Hepatic stellate cell (primary cell): ENCODE measurements around the gene DYNC2LI1.
"Not testable (repeated sequence)": the region's sequence is repeated elsewhere in the genome, so short reads cannot be mapped to it uniquely, and the experiment has no call there.

Experiments used
- DNase-seq: peaks from one replicate; pipeline ENCODE4 v3.0.0; 2011; ENCODE audit warnings: low spot score

DYNC2LI1 gene

GRCh38 chr2:43773876-43774613 is at the start of gene DYNC2LI1:
TSS of gene DYNC2LI1 (plus strand) at chr2:43774039. CDS start at chr2:43774139, 100 bp downstream.
- DNase-seq: peak; percentile 85

GRCh38 chr2:43724728-43725526 is 48.9 kb upstream of the DYNC2LI1 start:
- no peak for DNase-seq

- no peak for DNase-seq
Observed at GRCh38 chr2:43725711-43726246, 48.1 kb upstream of the DYNC2LI1 start.

GRCh38 chr2:43726961-43727633 is 46.7 kb upstream of the DYNC2LI1 start:
- DNase-seq: not testable (repeated sequence)

- no peak for DNase-seq
Observed at GRCh38 chr2:43727634-43728014, 46.2 kb upstream of the DYNC2LI1 start.

- no peak for DNase-seq
Observed at GRCh38 chr2:43729491-43730174, 44.2 kb upstream of the DYNC2LI1 start.

- DNase-seq: no peak
Observed at GRCh38 chr2:43731211-43731610, 42.6 kb upstream of the DYNC2LI1 start.

GRCh38 chr2:43736637-43737036 is 37.2 kb upstream of the DYNC2LI1 start:
- no peak for DNase-seq

- peak; percentile 68 for DNase-seq
Observed at GRCh38 chr2:43737097-43737854, 36.6 kb upstream of the DYNC2LI1 start.

GRCh38 chr2:43737855-43738254 is 36.0 kb upstream of the DYNC2LI1 start:
- no peak for DNase-seq

GRCh38 chr2:43738257-43738656 is 35.6 kb upstream of the DYNC2LI1 start:
- DNase-seq: no peak

GRCh38 chr2:43743706-43744105 is 30.1 kb upstream of the DYNC2LI1 start:
- no peak for DNase-seq

GRCh38 chr2:43745457-43745856 is 28.4 kb upstream of the DYNC2LI1 start:
- peak; percentile 14 for DNase-seq

- no peak for DNase-seq
Observed at GRCh38 chr2:43748333-43748732, 25.5 kb upstream of the DYNC2LI1 start.

- DNase-seq: no peak
Observed at GRCh38 chr2:43749583-43749982, 24.3 kb upstream of the DYNC2LI1 start.

- no peak for DNase-seq
Observed at GRCh38 chr2:43751476-43751990, 22.3 kb upstream of the DYNC2LI1 start.

GRCh38 chr2:43752302-43752701 is 21.5 kb upstream of the DYNC2LI1 start:
- DNase-seq: no peak

- DNase-seq: no peak
Observed at GRCh38 chr2:43754180-43754579, 19.7 kb upstream of the DYNC2LI1 start.

- no peak for DNase-seq
Observed at GRCh38 chr2:43758739-43759138, 15.1 kb upstream of the DYNC2LI1 start.

GRCh38 chr2:43759195-43759594 is 14.6 kb upstream of the DYNC2LI1 start:
- peak; percentile 19 for DNase-seq

GRCh38 chr2:43762286-43762685 is 11.6 kb upstream of the DYNC2LI1 start:
- no peak for DNase-seq
